Peyer's patch (tissue), 4 donors: ENCODE measurements around the gene CENPVL3.

Experiments
- CTCF ChIP-seq, 6 experiments: fragments of 450-650 bp in 4 of 6; fragments of 200-600 bp in 2 of 6; sonication (generic) in 1 of 6; IDR thresholded peaks; one replicate each; pipeline ENCODE4 v1.5.1; 2017 to 2019; ENCODE audit warnings: antibody characterized with exemption in 6 of 6, mild to moderate bottlenecking in 3 of 6, moderate library complexity in 1 of 6
- POLR2A ChIP-seq, 2 donors: fragments of 450-650 bp; IDR thresholded peaks; one replicate each; pipeline ENCODE4 v1.5.1; 2017; ENCODE audit warnings: antibody characterized with exemption in 2 of 2, mild to moderate bottlenecking in 2 of 2, moderate library complexity in 2 of 2

GRCh38 chrX:51606446-51606845 is 12.3 kb downstream of the CENPVL3 start:
- TF ChIP-seq POLR2A (IDR thresholded peaks at IDR 0.05) (no peak), CTCF (IDR thresholded peaks at IDR 0.05) (no peak)
